HepG2 (cell line): ENCODE measurements around the gene C12orf43. TPM values are rescaled to one million over a fixed set of nuclear protein-coding genes. Genes with fewer than 3 reads are reported as not detected.

Source experiments
- ATF7 ChIP-seq, 2 experiments: fragments of 450-650 bp in 1 of 2; sonication (generic) in 1 of 2; formaldehyde crosslinking in 1 of 2; IDR thresholded peaks; 2 replicates each; pipeline versions ENCODE4 v1.4.0 to v1.6.1; 2016 to 2020; ENCODE audit warnings: antibody characterized with exemption in 1 of 2, mild to moderate bottlenecking in 1 of 2, missing genetic modification reagents in 1 of 2
- BRCA1 ChIP-seq: sonication (generic); formaldehyde crosslinking; IDR thresholded peaks from 2 replicates; pipeline ENCODE4 v1.4.0; 2020; ENCODE audit warnings: missing genetic modification reagents
- CEBPG ChIP-seq: IDR thresholded peaks from 2 replicates; pipeline ENCODE4 v1.6.1; 2016
- KDM5A ChIP-seq: fragments of 200-600 bp; sonication (generic); IDR thresholded peaks from 2 replicates; pipeline ENCODE4 v1.7.0; 2018; ENCODE audit warnings: antibody characterized with exemption, mild to moderate bottlenecking, low read length, borderline replicate concordance
- KDM5B ChIP-seq: sonication (generic); formaldehyde crosslinking; IDR thresholded peaks from 2 replicates; pipeline ENCODE4 v1.4.0; 2020; ENCODE audit warnings: missing genetic modification reagents, mild to moderate bottlenecking, borderline replicate concordance
- MIER2 ChIP-seq: IDR thresholded peaks from 2 replicates; pipeline ENCODE4 v1.6.1; 2016; ENCODE audit warnings: missing biosample characterization, missing genetic modification reagents
- NFE2L1 ChIP-seq: sonication (generic); formaldehyde crosslinking; IDR thresholded peaks from 2 replicates; pipeline ENCODE4 v1.4.0; 2020; ENCODE audit warnings: missing genetic modification reagents, mild to moderate bottlenecking, borderline replicate concordance
- ZBTB2 ChIP-seq: sonication (generic); formaldehyde crosslinking; IDR thresholded peaks from 2 replicates; pipeline ENCODE4 v1.8.0; 2022; ENCODE audit warnings: low read depth, missing genetic modification reagents
- ZNF256 ChIP-seq: sonication (generic); formaldehyde crosslinking; conservative IDR thresholded peaks from 2 replicates; pipeline ENCODE4 v1.4.0; 2020; ENCODE audit warnings: missing genetic modification reagents
- ZNF761 ChIP-seq: sonication (generic); formaldehyde crosslinking; conservative IDR thresholded peaks from 2 replicates; pipeline ENCODE4 v1.4.0; 2020; ENCODE audit warnings: mild to moderate bottlenecking, missing genetic modification reagents
- polyA plus RNA-seq, 8 experiments: library from polyadenylated mRNA; depleted of rRNA in 3 of 8; stranded (reverse) in 7 of 8; unstranded in 1 of 8; fragments of >200 nt; fragmentation: Illumina TruSeq in 4 of 8; extraction: Trizol in 4 of 8; gene quantifications; 2 replicates each; pipeline versions ENCODE4 v1.2.1 to v1.2.3, GENCODE V29; 2011 to 2016; ENCODE audit warnings: low read depth in 4 of 8, missing spikeins in 1 of 8, mixed read lengths in 1 of 8; ENCODE audit not compliant: insufficient read depth in 1 of 8
- total RNA-seq, 5 experiments: library from RNA; depleted of rRNA; stranded (reverse); fragments of >200 nt; fragmentation: Illumina TruSeq; extraction: Trizol; gene quantifications; 2 replicates each; pipeline ENCODE4 v1.2.3, GENCODE V29; 2016; ENCODE audit warnings: low read depth in 1 of 5
- TF ChIP-seq, protein P1 (sequence below), 2 experiments: fragments of 450-650 bp in 1 of 2; sonication (generic) in 1 of 2; formaldehyde crosslinking in 1 of 2; IDR thresholded peaks; 2 replicates each; pipeline versions ENCODE4 v1.6.1 to v1.8.0; 2016 to 2022; ENCODE audit warnings: antibody characterized with exemption in 1 of 2, mild to moderate bottlenecking in 1 of 2, missing genetic modification reagents in 1 of 2
- TF ChIP-seq, protein P2 (sequence below): sonication (generic); formaldehyde crosslinking; IDR thresholded peaks from 2 replicates; pipeline ENCODE4 v1.5.0; 2020; ENCODE audit warnings: missing genetic modification reagents, mild to moderate bottlenecking, borderline replicate concordance
- TF ChIP-seq, protein P3 (sequence below): sonication (generic); formaldehyde crosslinking; IDR thresholded peaks from 2 replicates; pipeline ENCODE4 v1.5.1; 2020; ENCODE audit warnings: mild to moderate bottlenecking, missing genetic modification reagents, moderate library complexity

Gene C12orf43
- total and polyA plus RNA-seq, 2 of the 13 experiments (the other 11 are each of a cell fraction or from before 2014, with no cell fraction given), result 7.9 to 11.1 TPM

DNA sequence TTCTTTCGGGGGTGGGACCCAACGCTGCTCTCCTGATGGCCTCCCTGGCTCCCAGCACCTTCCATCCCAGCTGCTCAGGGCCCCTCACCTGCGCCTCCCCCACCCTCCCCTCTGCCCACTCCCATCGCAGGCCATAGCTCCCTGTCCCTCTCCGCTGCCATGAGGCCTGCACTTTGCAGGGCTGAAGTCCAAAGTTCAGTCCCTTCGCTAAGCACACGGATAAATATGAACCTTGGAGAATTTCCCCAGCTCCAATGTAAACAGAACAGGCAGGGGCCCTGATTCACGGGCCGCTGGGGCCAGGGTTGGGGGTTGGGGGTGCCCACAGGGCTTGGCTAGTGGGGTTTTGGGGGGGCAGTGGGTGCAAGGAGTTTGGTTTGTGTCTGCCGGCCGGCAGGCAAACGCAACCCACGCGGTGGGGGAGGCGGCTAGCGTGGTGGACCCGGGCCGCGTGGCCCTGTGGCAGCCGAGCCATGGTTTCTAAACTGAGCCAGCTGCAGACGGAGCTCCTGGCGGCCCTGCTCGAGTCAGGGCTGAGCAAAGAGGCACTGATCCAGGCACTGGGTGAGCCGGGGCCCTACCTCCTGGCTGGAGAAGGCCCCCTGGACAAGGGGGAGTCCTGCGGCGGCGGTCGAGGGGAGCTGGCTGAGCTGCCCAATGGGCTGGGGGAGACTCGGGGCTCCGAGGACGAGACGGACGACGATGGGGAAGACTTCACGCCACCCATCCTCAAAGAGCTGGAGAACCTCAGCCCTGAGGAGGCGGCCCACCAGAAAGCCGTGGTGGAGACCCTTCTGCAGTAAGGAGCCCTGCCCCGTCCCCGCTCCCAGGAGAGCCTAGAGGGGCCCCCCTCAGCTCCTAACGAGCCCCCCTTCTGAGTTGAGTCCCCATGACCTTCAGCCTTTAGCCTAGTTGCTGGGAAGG is 37.7 kb downstream of the C12orf43 start, which contains the start of gene HNF1A (continued):
- TF ChIP-seq, protein P1, sequence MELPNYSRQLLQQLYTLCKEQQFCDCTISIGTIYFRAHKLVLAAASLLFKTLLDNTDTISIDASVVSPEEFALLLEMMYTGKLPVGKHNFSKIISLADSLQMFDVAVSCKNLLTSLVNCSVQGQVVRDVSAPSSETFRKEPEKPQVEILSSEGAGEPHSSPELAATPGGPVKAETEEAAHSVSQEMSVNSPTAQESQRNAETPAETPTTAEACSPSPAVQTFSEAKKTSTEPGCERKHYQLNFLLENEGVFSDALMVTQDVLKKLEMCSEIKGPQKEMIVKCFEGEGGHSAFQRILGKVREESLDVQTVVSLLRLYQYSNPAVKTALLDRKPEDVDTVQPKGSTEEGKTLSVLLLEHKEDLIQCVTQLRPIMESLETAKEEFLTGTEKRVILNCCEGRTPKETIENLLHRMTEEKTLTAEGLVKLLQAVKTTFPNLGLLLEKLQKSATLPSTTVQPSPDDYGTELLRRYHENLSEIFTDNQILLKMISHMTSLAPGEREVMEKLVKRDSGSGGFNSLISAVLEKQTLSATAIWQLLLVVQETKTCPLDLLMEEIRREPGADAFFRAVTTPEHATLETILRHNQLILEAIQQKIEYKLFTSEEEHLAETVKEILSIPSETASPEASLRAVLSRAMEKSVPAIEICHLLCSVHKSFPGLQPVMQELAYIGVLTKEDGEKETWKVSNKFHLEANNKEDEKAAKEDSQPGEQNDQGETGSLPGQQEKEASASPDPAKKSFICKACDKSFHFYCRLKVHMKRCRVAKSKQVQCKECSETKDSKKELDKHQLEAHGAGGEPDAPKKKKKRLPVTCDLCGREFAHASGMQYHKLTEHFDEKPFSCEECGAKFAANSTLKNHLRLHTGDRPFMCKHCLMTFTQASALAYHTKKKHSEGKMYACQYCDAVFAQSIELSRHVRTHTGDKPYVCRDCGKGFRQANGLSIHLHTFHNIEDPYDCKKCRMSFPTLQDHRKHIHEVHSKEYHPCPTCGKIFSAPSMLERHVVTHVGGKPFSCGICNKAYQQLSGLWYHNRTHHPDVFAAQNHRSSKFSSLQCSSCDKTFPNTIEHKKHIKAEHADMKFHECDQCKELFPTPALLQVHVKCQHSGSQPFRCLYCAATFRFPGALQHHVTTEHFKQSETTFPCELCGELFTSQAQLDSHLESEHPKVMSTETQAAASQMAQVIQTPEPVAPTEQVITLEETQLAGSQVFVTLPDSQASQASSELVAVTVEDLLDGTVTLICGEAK (IDR thresholded peaks at IDR 0.05), result no peak
- TF ChIP-seq, protein P1 (CRISPR knock-in tag; IDR thresholded peaks at IDR 0.05), result no peak; the same call in 1 of the 2 replicates
- TF ChIP-seq NFE2L1 (CRISPR knock-in tag) (no peak), ATF7 (IDR thresholded peaks at IDR 0.05) (no peak), ATF7 (CRISPR knock-in tag; IDR thresholded peaks at IDR 0.05) (peak; percentile 75; the same call in 1 of the 2 replicates), KDM5A (peak; percentile 46; the same call in 1 of the 2 replicates), KDM5B (CRISPR knock-in tag) (peak; percentile 46; the same call in 1 of the 2 replicates), ZNF256 (CRISPR knock-in tag) (no peak), MIER2 (CRISPR knock-in tag) (peak; percentile 76; the same call in 1 of the 2 replicates), BRCA1 (CRISPR knock-in tag) (no peak), ZBTB2 (CRISPR knock-in tag) (no peak), CEBPG (CRISPR knock-in tag) (no peak; the same call in 1 of the 2 replicates), ZNF761 (no peak)
- TF ChIP-seq, protein P2, sequence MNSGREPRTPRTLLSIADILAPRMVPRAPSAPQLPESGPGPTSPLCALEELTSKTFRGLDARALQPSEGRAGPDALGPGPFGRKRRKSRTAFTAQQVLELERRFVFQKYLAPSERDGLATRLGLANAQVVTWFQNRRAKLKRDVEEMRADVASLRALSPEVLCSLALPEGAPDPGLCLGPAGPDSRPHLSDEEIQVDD (CRISPR knock-in tag), result no peak
- TF ChIP-seq, protein P3, sequence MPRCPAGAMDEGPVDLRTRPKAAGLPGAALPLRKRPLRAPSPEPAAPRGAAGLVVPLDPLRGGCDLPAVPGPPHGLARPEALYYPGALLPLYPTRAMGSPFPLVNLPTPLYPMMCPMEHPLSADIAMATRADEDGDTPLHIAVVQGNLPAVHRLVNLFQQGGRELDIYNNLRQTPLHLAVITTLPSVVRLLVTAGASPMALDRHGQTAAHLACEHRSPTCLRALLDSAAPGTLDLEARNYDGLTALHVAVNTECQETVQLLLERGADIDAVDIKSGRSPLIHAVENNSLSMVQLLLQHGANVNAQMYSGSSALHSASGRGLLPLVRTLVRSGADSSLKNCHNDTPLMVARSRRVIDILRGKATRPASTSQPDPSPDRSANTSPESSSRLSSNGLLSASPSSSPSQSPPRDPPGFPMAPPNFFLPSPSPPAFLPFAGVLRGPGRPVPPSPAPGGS (CRISPR knock-in tag), result no peak
